ENCODE measurements around the gene ZNF804B.

Gene ZNF804B

GRCh38 chr7:89053130-89053529, 293.6 kb downstream of the ZNF804B start:
- no peak overlapping the region for H3K9ac ChIP-seq (ENCODE audit: low read depth, low read length)
- no peak overlapping the region for H3K4me3 ChIP-seq (ENCODE audit: low read depth, low read length)
- H3K27me3 ChIP-seq (ENCODE audit: control insufficient read depth, insufficient read depth, low read length): no peaks in the 10 kb centered on the region
- no peaks in the 10 kb centered on the region for H3K9me3 ChIP-seq (ENCODE audit: control insufficient read depth, insufficient read depth, low read length)
- no peaks in the 10 kb centered on the region for H3K4me1 ChIP-seq (ENCODE audit: control insufficient read depth, insufficient read depth, low read length)
- H3K36me3 ChIP-seq (ENCODE audit: control insufficient read depth, insufficient read depth, low read length): no peaks in the 10 kb centered on the region

GRCh38 chr7:89054361-89054760, 294.9 kb downstream of the ZNF804B start:
- H3K9ac ChIP-seq (ENCODE audit: low read depth, low read length): no peak overlapping the region
- no peaks in the 10 kb centered on the region for H3K27me3 ChIP-seq (ENCODE audit: control insufficient read depth, insufficient read depth, low read length)

GRCh38 chr7:89060234-89060633, 300.7 kb downstream of the ZNF804B start:
- Histone ChIP-seq H3K4me3 (ENCODE audit: low read depth, low read length) (no peak overlapping the region), H3K4me1 (ENCODE audit: control insufficient read depth, insufficient read depth, low read length) (no peaks in the 10 kb centered on the region), H3K27me3 (ENCODE audit: control insufficient read depth, insufficient read depth, low read length) (no peaks in the 10 kb centered on the region), H3K36me3 (ENCODE audit: control insufficient read depth, insufficient read depth, low read length) (no peaks in the 10 kb centered on the region), H3K9ac (ENCODE audit: low read depth, low read length) (no peak overlapping the region), H3K9me3 (ENCODE audit: control insufficient read depth, insufficient read depth, low read length) (no peaks in the 10 kb centered on the region)

More at GRCh38 chr7:89054361-89054760, 294.9 kb downstream of the ZNF804B start:
- H3K36me3 ChIP-seq (ENCODE audit: control insufficient read depth, insufficient read depth, low read length): no peaks in the 10 kb centered on the region
- no peak overlapping the region for H3K4me3 ChIP-seq (ENCODE audit: low read depth, low read length)
- H3K9me3 ChIP-seq (ENCODE audit: control insufficient read depth, insufficient read depth, low read length): no peaks in the 10 kb centered on the region
- no peaks in the 10 kb centered on the region for H3K4me1 ChIP-seq (ENCODE audit: control insufficient read depth, insufficient read depth, low read length)

DNA sequence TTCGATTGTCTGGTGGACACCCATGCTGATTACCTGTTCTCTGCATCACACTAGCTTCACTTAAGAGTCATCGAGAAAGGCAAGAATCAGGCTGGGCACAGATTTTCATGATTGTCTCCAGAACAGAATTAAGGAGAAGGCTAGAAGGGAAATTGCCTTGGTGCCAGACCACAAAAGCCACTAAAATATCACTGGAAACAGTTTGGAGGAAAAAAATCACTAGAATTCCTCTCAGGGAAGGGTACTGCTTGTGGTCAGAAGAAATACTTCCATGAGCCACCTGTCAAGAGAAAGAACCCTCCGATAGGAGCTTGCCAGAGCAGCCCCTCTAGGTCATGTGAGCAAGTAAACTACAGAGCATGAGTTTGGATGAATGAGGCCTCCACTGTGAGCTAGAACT, 305.3 kb downstream of the ZNF804B start:
- Histone ChIP-seq H3K9me3 (ENCODE audit: control insufficient read depth, insufficient read depth, low read length) (no peaks in the 10 kb centered on the region), H3K27me3 (ENCODE audit: control insufficient read depth, insufficient read depth, low read length) (no peaks in the 10 kb centered on the region), H3K36me3 (ENCODE audit: control insufficient read depth, insufficient read depth, low read length) (no peaks in the 10 kb centered on the region), H3K4me3 (ENCODE audit: low read depth, low read length) (no peak overlapping the region), H3K9ac (ENCODE audit: low read depth, low read length) (no peak overlapping the region), H3K4me1 (ENCODE audit: control insufficient read depth, insufficient read depth, low read length) (no peaks in the 10 kb centered on the region)

DNA sequence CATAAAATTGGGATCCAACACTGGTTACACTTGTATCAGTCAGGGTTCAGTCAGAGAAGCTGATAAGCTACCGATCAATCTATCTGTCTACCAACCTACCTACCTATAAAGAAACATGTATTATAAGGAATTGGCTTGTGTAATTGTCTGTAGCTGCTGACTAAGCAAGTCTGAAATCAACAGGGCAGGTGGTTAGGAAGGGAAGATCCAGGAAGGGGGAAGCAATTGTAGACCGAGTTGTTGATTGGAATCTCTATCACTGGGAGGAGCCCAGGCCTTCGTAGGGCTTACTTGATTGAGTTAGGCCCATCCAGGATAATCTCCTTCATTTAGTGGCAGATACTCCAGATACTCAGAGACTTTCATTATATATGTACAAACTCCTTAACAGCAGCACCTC, 307.5 kb downstream of the ZNF804B start:
- no peaks in the 10 kb centered on the region for H3K27me3 ChIP-seq (ENCODE audit: control insufficient read depth, insufficient read depth, low read length)
- H3K9me3 ChIP-seq (ENCODE audit: control insufficient read depth, insufficient read depth, low read length): no peaks in the 10 kb centered on the region
- H3K36me3 ChIP-seq (ENCODE audit: control insufficient read depth, insufficient read depth, low read length): no peaks in the 10 kb centered on the region
- H3K4me3 ChIP-seq (ENCODE audit: low read depth, low read length): no peak overlapping the region
- H3K9ac ChIP-seq (ENCODE audit: low read depth, low read length): no peak overlapping the region
- no peaks in the 10 kb centered on the region for H3K4me1 ChIP-seq (ENCODE audit: control insufficient read depth, insufficient read depth, low read length)

- Histone ChIP-seq H3K36me3 (ENCODE audit: control insufficient read depth, insufficient read depth, low read length) (no peaks in the 10 kb centered on the region), H3K4me3 (ENCODE audit: low read depth, low read length) (no peak overlapping the region), H3K9ac (ENCODE audit: low read depth, low read length) (no peak overlapping the region), H3K4me1 (ENCODE audit: control insufficient read depth, insufficient read depth, low read length) (no peaks in the 10 kb centered on the region), H3K27me3 (ENCODE audit: control insufficient read depth, insufficient read depth, low read length) (no peaks in the 10 kb centered on the region), H3K9me3 (ENCODE audit: control insufficient read depth, insufficient read depth, low read length) (peaks cover 4% of the 10 kb centered on the region)
Observed at GRCh38 chr7:89072081-89072480, 312.6 kb downstream of the ZNF804B start.

DNA sequence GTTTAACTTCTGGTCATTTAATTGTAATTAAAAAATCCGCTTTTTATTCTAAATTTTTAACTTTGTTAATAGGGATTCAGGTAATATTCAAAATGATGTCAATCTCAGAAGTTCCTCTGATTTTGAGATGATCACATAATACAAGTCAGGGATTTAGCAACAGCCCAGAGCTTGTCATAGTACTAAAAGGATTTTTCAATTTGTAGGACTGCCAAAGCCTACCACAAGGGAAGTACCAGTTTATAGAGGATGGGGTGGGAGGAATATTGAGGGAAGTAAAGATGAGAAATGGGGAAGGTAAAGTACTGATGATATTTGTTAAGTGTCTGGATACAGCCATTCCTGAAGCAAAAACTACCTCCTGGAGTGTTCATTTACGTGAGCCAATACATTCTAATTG, 314.3 kb downstream of the ZNF804B start:
- Histone ChIP-seq H3K9me3 (ENCODE audit: control insufficient read depth, insufficient read depth, low read length) (peaks cover 4% of the 10 kb centered on the region), H3K4me1 (ENCODE audit: control insufficient read depth, insufficient read depth, low read length) (no peaks in the 10 kb centered on the region), H3K36me3 (ENCODE audit: control insufficient read depth, insufficient read depth, low read length) (no peaks in the 10 kb centered on the region), H3K4me3 (ENCODE audit: low read depth, low read length) (no peak overlapping the region), H3K9ac (ENCODE audit: low read depth, low read length) (no peak overlapping the region), H3K27me3 (ENCODE audit: control insufficient read depth, insufficient read depth, low read length) (no peaks in the 10 kb centered on the region)

GRCh38 chr7:89077992-89078391, 318.5 kb downstream of the ZNF804B start:
- Histone ChIP-seq H3K9me3 (ENCODE audit: control insufficient read depth, insufficient read depth, low read length) (peaks cover 4% of the 10 kb centered on the region), H3K9ac (ENCODE audit: low read depth, low read length) (no peak overlapping the region), H3K4me1 (ENCODE audit: control insufficient read depth, insufficient read depth, low read length) (no peaks in the 10 kb centered on the region), H3K27me3 (ENCODE audit: control insufficient read depth, insufficient read depth, low read length) (no peaks in the 10 kb centered on the region), H3K36me3 (ENCODE audit: control insufficient read depth, insufficient read depth, low read length) (no peaks in the 10 kb centered on the region), H3K4me3 (ENCODE audit: low read depth, low read length) (no peak overlapping the region)

GRCh38 chr7:89085580-89085979, 326.1 kb downstream of the ZNF804B start:
- Histone ChIP-seq H3K4me1 (ENCODE audit: control insufficient read depth, insufficient read depth, low read length) (no peaks in the 10 kb centered on the region), H3K9me3 (ENCODE audit: control insufficient read depth, insufficient read depth, low read length) (no peaks in the 10 kb centered on the region), H3K4me3 (ENCODE audit: low read depth, low read length) (no peak overlapping the region), H3K9ac (ENCODE audit: low read depth, low read length) (no peak overlapping the region), H3K36me3 (ENCODE audit: control insufficient read depth, insufficient read depth, low read length) (no peaks in the 10 kb centered on the region), H3K27me3 (ENCODE audit: control insufficient read depth, insufficient read depth, low read length) (no peaks in the 10 kb centered on the region)

- Histone ChIP-seq H3K4me3 (ENCODE audit: low read depth, low read length) (no peak overlapping the region), H3K4me1 (ENCODE audit: control insufficient read depth, insufficient read depth, low read length) (peaks cover 7% of the 10 kb centered on the region), H3K27me3 (ENCODE audit: control insufficient read depth, insufficient read depth, low read length) (no peaks in the 10 kb centered on the region), H3K9me3 (ENCODE audit: control insufficient read depth, insufficient read depth, low read length) (no peaks in the 10 kb centered on the region), H3K9ac (ENCODE audit: low read depth, low read length) (no peak overlapping the region), H3K36me3 (ENCODE audit: control insufficient read depth, insufficient read depth, low read length) (no peaks in the 10 kb centered on the region)
Observed at GRCh38 chr7:89091550-89091949, 332.1 kb downstream of the ZNF804B start.

GRCh38 chr7:89094269-89094668, 334.8 kb downstream of the ZNF804B start:
- Histone ChIP-seq H3K27me3 (ENCODE audit: control insufficient read depth, insufficient read depth, low read length) (no peaks in the 10 kb centered on the region), H3K36me3 (ENCODE audit: control insufficient read depth, insufficient read depth, low read length) (no peaks in the 10 kb centered on the region), H3K9me3 (ENCODE audit: control insufficient read depth, insufficient read depth, low read length) (no peaks in the 10 kb centered on the region), H3K9ac (ENCODE audit: low read depth, low read length) (no peak overlapping the region), H3K4me3 (ENCODE audit: low read depth, low read length) (no peak overlapping the region), H3K4me1 (ENCODE audit: control insufficient read depth, insufficient read depth, low read length) (peaks cover 7% of the 10 kb centered on the region)

DNA sequence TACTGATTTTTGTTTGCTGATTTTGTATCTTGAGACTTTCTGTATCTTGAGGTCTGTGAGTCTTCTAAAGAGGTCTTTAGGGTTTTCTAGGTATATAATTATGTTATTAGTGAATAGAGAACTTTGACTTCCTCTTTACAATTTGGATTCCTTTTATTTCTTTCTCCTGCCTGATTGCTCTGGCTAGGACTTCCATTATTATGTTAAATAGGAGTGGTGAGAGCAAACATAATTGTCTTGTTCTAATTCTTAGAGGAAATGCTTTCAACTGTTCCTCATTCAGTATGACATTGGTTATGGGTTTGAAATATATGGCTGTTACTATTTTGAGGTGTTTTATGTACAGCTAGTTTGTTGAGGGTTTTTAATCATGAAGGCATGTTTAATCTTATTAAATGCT, 344.1 kb downstream of the ZNF804B start:
- Histone ChIP-seq H3K4me3 (ENCODE audit: low read depth, low read length) (no peak overlapping the region), H3K9ac (ENCODE audit: low read depth, low read length) (no peak overlapping the region), H3K27me3 (ENCODE audit: control insufficient read depth, insufficient read depth, low read length) (no peaks in the 10 kb centered on the region), H3K36me3 (ENCODE audit: control insufficient read depth, insufficient read depth, low read length) (no peaks in the 10 kb centered on the region), H3K9me3 (ENCODE audit: control insufficient read depth, insufficient read depth, low read length) (no peaks in the 10 kb centered on the region), H3K4me1 (ENCODE audit: control insufficient read depth, insufficient read depth, low read length) (no peaks in the 10 kb centered on the region)
